Calu3 (cell line): ENCODE measurements around the gene PRKAB1. TPM values are rescaled to one million over a fixed set of nuclear protein-coding genes. Genes with fewer than 3 reads are reported as not detected.

Experiments used
- BruUV-seq: library from RNA; stranded (reverse); fragments of 400-500 nt; replicated peaks from 2 replicates; lab custom pipeline; 2021; lab: Mats Ljungman, UMichigan
- CTCF ChIA-PET: fragments of 300-600 bp; sonication (Branson Sonifier 250); formaldehyde crosslinking; loops from one replicate; lab custom pipeline; 2022; ENCODE audit warnings: antibody characterized with exemption; lab: Charles Lee
- DNase-seq: peaks from one replicate; pipeline ENCODE4 v3.0.0; 2022
- H3K27ac Mint-ChIP-seq: one replicate; pipeline ENCODE4 v1.8.0; 2022; ENCODE audit warnings: mixed read lengths; ENCODE audit not compliant: unreplicated experiment
- H3K27me3 Mint-ChIP-seq: one replicate; pipeline ENCODE4 v1.8.0; 2022; ENCODE audit warnings: mixed read lengths; ENCODE audit not compliant: unreplicated experiment
- H3K36me3 Mint-ChIP-seq: one replicate; pipeline ENCODE4 v1.8.0; 2022; ENCODE audit warnings: mild to moderate bottlenecking, moderate library complexity, mixed read lengths; ENCODE audit not compliant: insufficient read depth, unreplicated experiment
- H3K4me1 Mint-ChIP-seq: one replicate; pipeline ENCODE4 v1.8.0; 2022; ENCODE audit warnings: mild to moderate bottlenecking, low read depth, mixed read lengths; ENCODE audit not compliant: unreplicated experiment
- H3K4me3 Mint-ChIP-seq: one replicate; pipeline ENCODE4 v1.8.0; 2022; ENCODE audit warnings: mild to moderate bottlenecking, low read depth, moderate library complexity, mixed read lengths; ENCODE audit not compliant: unreplicated experiment
- H3K9me3 Mint-ChIP-seq: one replicate; pipeline ENCODE4 v1.8.0; 2022; ENCODE audit warnings: low read depth, mixed read lengths; ENCODE audit not compliant: unreplicated experiment
- intact Hi-C: fragments of 100-400 bp; cut with micrococcal nuclease; formaldehyde crosslinking; loops from one replicate; pipeline ENCODE4 v1.10.0; 2022; ENCODE audit not compliant: unreplicated experiment
- total RNA-seq: library from RNA; stranded (reverse); gene quantifications from 2 replicates; pipeline ENCODE4 v1.2.3, GENCODE V29; 2022
- TF ChIP-seq, protein P1 (sequence below): fragments of 200-600 bp; IDR thresholded peaks from one replicate; pipeline ENCODE4 v1.8.0; 2022; ENCODE audit warnings: antibody characterized with exemption; ENCODE audit not compliant: unreplicated experiment

PRKAB1 gene
- total RNA-seq, 1 experiment from 2014 or later, result 82.7 TPM

DNA sequence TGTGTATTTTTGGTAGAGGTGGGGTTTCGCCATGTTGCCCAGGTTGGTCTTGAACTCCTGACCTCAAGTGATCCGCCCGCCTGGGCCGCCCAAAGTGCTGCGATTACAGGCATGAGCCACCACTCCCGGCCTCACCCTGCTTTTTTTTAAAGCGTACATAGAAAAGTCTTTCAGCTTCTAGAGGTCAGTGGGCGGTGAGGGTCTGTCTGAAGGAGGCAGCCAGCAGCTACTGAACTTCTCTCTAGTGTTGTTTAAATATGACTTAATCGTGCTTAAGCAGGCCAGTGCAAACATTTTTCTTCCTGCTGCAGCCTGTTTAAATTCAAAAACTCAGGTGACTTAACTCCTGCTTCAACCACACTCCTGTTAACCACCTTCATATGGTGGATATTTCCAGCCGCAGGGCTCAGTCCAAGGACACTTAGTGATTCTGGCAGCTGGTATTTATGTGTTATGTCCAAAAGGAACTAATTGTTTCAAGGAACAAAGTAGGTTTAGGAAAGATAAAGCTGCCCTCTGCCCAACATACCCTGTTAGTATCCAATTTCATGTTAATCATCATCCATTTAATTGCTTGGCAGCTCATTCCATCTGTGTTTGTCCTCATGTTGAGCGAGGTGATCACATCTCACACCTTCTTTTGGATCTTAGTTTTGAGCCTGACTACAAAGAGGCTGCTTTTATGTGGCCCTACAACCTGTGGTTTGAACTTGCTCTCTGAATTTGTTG is 2.0 kb downstream of the PRKAB1 start:
- TF ChIP-seq, protein P1, sequence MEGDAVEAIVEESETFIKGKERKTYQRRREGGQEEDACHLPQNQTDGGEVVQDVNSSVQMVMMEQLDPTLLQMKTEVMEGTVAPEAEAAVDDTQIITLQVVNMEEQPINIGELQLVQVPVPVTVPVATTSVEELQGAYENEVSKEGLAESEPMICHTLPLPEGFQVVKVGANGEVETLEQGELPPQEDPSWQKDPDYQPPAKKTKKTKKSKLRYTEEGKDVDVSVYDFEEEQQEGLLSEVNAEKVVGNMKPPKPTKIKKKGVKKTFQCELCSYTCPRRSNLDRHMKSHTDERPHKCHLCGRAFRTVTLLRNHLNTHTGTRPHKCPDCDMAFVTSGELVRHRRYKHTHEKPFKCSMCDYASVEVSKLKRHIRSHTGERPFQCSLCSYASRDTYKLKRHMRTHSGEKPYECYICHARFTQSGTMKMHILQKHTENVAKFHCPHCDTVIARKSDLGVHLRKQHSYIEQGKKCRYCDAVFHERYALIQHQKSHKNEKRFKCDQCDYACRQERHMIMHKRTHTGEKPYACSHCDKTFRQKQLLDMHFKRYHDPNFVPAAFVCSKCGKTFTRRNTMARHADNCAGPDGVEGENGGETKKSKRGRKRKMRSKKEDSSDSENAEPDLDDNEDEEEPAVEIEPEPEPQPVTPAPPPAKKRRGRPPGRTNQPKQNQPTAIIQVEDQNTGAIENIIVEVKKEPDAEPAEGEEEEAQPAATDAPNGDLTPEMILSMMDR, result no peak
- CTCF ChIA-PET, result interaction anchor here (0.6 to 1.8 kb wide), 5 partner anchors 18 to 1625 kb away, joined by 3 to 16 read pairs (median 6); no protein-coding TSS in a partner anchor
- H3K9me3 Mint-ChIP-seq, result no peaks in the 10 kb centered on the region
- DNase-seq, result peak; percentile 80
- peak overlapping the region; percentile 99 for H3K27ac Mint-ChIP-seq
- peaks cover 71% of the 10 kb centered on the region for H3K36me3 Mint-ChIP-seq
- H3K27me3 Mint-ChIP-seq, result no peaks in the 10 kb centered on the region
- peak overlapping the region; percentile 91 for H3K4me3 Mint-ChIP-seq
- no TSS peak for BruUV-seq
- H3K4me1 Mint-ChIP-seq, result peaks cover 58% of the 10 kb centered on the region
- intact Hi-C loops, result loop anchor here (1.0 to 2.0 kb wide), 2 partner anchors 41 to 110 kb away; no protein-coding TSS in a partner anchor

DNA sequence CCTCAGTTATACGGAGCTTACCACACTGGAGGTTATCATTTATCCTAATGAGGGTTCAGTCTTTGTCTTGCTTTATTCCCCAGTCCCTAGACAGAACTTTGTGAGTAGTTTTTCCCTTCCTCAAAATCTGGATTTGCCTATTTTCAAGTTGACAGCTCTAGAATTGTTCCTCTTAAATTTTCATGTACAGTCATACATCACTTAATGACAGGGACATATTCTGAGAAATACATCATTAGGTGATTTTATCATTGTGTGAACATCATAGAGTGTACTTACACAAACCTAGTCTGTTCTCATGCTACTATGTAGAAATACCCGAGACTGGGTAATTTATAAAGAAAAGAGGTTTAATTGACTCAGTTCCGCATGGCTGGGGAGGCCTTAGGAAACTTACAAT is 3.1 kb downstream of the PRKAB1 start:
- peaks cover 82% of the 10 kb centered on the region for H3K36me3 Mint-ChIP-seq
- no peaks in the 10 kb centered on the region for H3K9me3 Mint-ChIP-seq
- DNase-seq, result no peak
- no TSS peak for BruUV-seq
- TF ChIP-seq, protein P1, result no peak
- CTCF ChIA-PET, result interaction anchor here (1.0 to 1.1 kb wide), 2 partner anchors 17 to 126 kb away, joined by 3 read pairs; no protein-coding TSS in a partner anchor
- H3K27ac Mint-ChIP-seq, result peak overlapping the region; percentile 99
- intact Hi-C loops, result loop anchor here (2.0 kb wide), 1 partner anchor 40 kb away; no protein-coding TSS in a partner anchor
- no peaks in the 10 kb centered on the region for H3K27me3 Mint-ChIP-seq
- H3K4me1 Mint-ChIP-seq, result peaks cover 58% of the 10 kb centered on the region
- H3K4me3 Mint-ChIP-seq, result peak overlapping the region; percentile 91

DNA sequence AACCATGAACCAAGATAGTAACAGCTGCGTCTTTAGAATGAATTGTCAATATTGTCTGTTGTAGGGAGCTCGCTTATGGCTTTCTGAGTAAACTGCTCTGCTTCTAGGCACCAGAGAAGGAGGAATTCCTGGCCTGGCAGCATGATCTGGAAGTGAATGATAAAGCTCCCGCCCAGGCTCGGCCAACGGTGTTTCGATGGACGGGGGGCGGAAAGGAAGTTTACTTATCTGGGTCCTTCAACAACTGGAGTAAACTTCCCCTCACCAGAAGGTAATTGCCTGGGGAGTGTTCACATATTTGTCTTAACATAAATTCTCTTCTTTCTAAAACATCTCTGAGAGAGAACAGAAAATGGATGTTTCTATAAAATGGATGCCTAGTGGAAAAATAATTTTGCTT is 4.3 kb downstream of the PRKAB1 start:
- intact Hi-C loops, result no loop called here
- Mint-ChIP-seq H3K9me3 (no peaks in the 10 kb centered on the region), H3K27ac (no peak overlapping the region), H3K27me3 (no peaks in the 10 kb centered on the region), H3K4me3 (peak overlapping the region; percentile 91), H3K4me1 (peaks cover 54% of the 10 kb centered on the region), H3K36me3 (peaks cover 94% of the 10 kb centered on the region)
- CTCF ChIA-PET, result interaction anchor here (1.1 kb wide), 1 partner anchor 125 kb away, joined by 3 read pairs; no protein-coding TSS in a partner anchor
- no peak for DNase-seq
- BruUV-seq, result no TSS peak
- TF ChIP-seq, protein P1, result no peak

DNA sequence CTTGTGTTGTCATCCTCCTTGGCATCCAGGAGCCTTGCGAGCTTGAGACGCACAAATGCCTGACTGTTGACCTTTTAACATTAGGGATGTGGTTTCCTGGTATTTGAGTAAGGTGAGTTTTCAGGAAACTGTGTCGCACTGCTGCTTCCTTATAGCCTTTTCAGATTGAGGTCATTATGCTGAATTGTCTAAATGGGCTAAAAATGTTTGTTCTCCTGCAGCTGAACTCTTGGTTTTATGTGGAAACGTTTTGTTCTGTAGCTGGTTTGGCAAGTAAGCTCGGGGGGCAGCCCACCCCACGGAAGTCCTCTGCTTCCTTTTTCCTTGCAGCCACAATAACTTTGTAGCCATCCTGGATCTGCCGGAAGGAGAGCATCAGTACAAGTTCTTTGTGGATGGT is 5.7 kb downstream of the PRKAB1 start:
- TF ChIP-seq, protein P1, result no peak
- intact Hi-C loops, result loop anchor here (1.0 kb wide), 1 partner anchor 11 kb away; no protein-coding TSS in a partner anchor
- Mint-ChIP-seq H3K9me3 (no peaks in the 10 kb centered on the region), H3K4me1 (peaks cover 52% of the 10 kb centered on the region), H3K27me3 (no peaks in the 10 kb centered on the region), H3K4me3 (peak overlapping the region; percentile 50), H3K27ac (peak overlapping the region; percentile 75), H3K36me3 (peaks cover 93% of the 10 kb centered on the region)
- BruUV-seq, result no TSS peak
- CTCF ChIA-PET, result interaction anchor here (1.3 kb wide), 1 partner anchor 11 kb away, joined by 3 read pairs; no protein-coding TSS in a partner anchor
- DNase-seq, result no peak
